ENCODE measurements around the gene NCOA3. TPM values are rescaled to one million over a fixed set of nuclear protein-coding genes. Genes with fewer than 3 reads are reported as not detected.

NCOA3 gene
- total RNA-seq, 1 experiment from 2014 or later, result 25.9 TPM

DNA sequence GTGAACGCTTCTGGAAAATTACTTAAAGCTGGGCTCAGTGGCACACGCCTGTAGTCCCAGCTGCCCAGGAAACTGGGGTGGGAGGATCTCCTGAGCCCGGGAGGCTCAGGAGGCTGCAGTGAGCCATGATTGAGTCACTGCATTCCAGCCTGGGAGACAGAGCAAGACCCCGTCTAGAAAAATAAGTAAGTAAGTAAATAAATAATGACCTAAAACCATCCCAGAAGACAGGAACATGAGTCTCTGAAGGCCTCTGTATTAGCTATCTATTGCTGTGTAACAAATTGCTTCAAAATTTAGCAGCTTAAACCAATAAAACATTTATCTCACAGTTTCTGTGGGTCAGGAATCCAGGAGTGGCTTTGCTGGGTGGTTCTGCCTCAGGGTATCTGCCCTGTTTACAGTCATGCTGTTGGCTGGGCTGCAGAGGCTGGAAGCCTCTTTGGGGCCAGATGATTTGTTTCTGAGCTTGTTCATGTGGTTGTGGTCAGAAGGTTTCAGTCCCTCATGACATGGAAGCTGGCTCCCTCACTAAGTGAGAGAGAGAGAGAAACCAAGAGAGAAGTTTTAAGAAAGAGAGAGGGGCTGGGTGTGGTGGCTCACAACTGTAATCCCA, 48.4 kb upstream of the NCOA3 start:
- Histone ChIP-seq H3K27ac (ENCODE audit: low read depth, low read length) (peak overlapping the region; percentile 65), H3K4me1 (ENCODE audit: control insufficient read depth in 1 of 2, insufficient read depth in 2 of 2, low read length in 2 of 2) (peaks cover 28 to 52% of the 10 kb centered on the region in 2 experiments), H3K79me2 (ENCODE audit: insufficient read depth, low read length) (no peaks in the 10 kb centered on the region), H3K9ac (ENCODE audit: low read length) (peak overlapping the region; percentile 62), H3K36me3 (ENCODE audit: control insufficient read depth in 1 of 2, insufficient read depth in 2 of 2, low read length in 2 of 2) (no peaks in the 10 kb centered on the region), H3K9me3 (ENCODE audit: control insufficient read depth in 1 of 2, insufficient read depth in 1 of 2, low read depth in 1 of 2, low read length in 2 of 2) (no peaks in the 10 kb centered on the region), H4K20me1 (ENCODE audit: insufficient read depth) (no peaks in the 10 kb centered on the region), H3K4me3 (replicated peaks in 1 of 2; ENCODE audit: low read depth in 1 of 2, low read length in 2 of 2) (peak overlapping the region; percentile 8 to 43; a peak in 3 of 4 replicates), H3K9me2 (ENCODE audit: insufficient read depth) (no peaks in the 10 kb centered on the region), H3K27me3 (ENCODE audit: insufficient read depth, low read length) (no peaks in the 10 kb centered on the region), H2AFZ (ENCODE audit: low read depth, low read length, poor library complexity, severe bottlenecking) (peak overlapping the region; percentile 95), H3K4me2 (ENCODE audit: low read length) (peak overlapping the region; percentile 74)
- DNase-seq (ENCODE audit: low read depth, low spot score), result peak; percentile 74
- POLR2A ChIA-PET, result interaction anchor here (0.6 to 1.3 kb wide), 6 partner anchors 9 to 61 kb away, joined by 3 to 7 read pairs (median 4); partner anchors contain the start of gene NCOA3
- no TSS peak for BruUV-seq (replicated peaks)
- intact Hi-C loops (cut with micrococcal nuclease), result no loop called here
- peak; percentile 95 for ATAC-seq
- CTCF ChIA-PET, result interaction anchor here (0.6 to 1.7 kb wide), 2 partner anchors 69 to 166 kb away, joined by 3 to 5 read pairs; no protein-coding TSS in a partner anchor
- TF ChIP-seq POLR2A (IDR thresholded peaks at IDR 0.05; ENCODE audit: borderline replicate concordance, extremely low read depth, insufficient read depth, insufficient read length), result no peak
- TF ChIP-seq CEBPB (IDR thresholded peaks at IDR 0.05; ENCODE audit: low read depth), result no peak
- peak; percentile 50; the same call in 1 of the 2 replicates for TF ChIP-seq JUND (IDR thresholded peaks at IDR 0.05)
- TF ChIP-seq YY1 (IDR thresholded peaks at IDR 0.05; ENCODE audit: extremely low read depth, insufficient replicate concordance, low read depth, low read length), result no peak
- TF ChIP-seq, protein P1, sequence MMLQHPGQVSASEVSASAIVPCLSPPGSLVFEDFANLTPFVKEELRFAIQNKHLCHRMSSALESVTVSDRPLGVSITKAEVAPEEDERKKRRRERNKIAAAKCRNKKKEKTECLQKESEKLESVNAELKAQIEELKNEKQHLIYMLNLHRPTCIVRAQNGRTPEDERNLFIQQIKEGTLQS (IDR thresholded peaks at IDR 0.05), result no peak
- peak; percentile 86 for TF ChIP-seq FOSL1 (IDR thresholded peaks at IDR 0.05; ENCODE audit: low read depth)
- peak; percentile 20; the same call in 1 of the 2 replicates for TF ChIP-seq POLR2AphosphoS5 (IDR thresholded peaks at IDR 0.05; ENCODE audit: low read depth, low read length)
- peak; percentile 47 for TF ChIP-seq SP1 (IDR thresholded peaks at IDR 0.05; ENCODE audit: low read depth)
- peak; percentile 35 for TF ChIP-seq CBX3 (IDR thresholded peaks at IDR 0.05; ENCODE audit: low read depth)
- TF ChIP-seq, protein P2, sequence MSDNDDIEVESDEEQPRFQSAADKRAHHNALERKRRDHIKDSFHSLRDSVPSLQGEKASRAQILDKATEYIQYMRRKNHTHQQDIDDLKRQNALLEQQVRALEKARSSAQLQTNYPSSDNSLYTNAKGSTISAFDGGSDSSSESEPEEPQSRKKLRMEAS (IDR thresholded peaks at IDR 0.05), result peak; percentile 39
- RAD21 ChIA-PET (ENCODE audit: low non-redundant PET in 1 of 2, low total read pairs in 2 of 2, uncharacterized antibody in 2 of 2, unreplicated experiment in 2 of 2), result no interaction called here

Measured in HCT116 (cell line).